HG02623 (cell line): ENCODE data around the gene SRPRB.
"Not testable (repeated sequence)": the region's sequence is repeated elsewhere in the genome, so short reads cannot be mapped to it uniquely, and the experiment has no call there.

Experiments
- ATAC-seq: cut with Tn5 transposase; IDR thresholded peaks from one replicate; pipeline ENCODE4 v1.9.1; 2021; ENCODE audit warnings: moderate library complexity; ENCODE audit not compliant: unreplicated experiment

Gene SRPRB

GRCh38 chr3:133777807-133778568 is 27.6 kb upstream of the SRPRB start:
- no peak for ATAC-seq

- no peak for ATAC-seq
These were observed 25.9 kb upstream of the SRPRB start for GRCh38 chr3:133779626-133780203.

GRCh38 chr3:133780756-133781155 is 24.9 kb upstream of the SRPRB start:
- ATAC-seq = not testable (repeated sequence)

DNA sequence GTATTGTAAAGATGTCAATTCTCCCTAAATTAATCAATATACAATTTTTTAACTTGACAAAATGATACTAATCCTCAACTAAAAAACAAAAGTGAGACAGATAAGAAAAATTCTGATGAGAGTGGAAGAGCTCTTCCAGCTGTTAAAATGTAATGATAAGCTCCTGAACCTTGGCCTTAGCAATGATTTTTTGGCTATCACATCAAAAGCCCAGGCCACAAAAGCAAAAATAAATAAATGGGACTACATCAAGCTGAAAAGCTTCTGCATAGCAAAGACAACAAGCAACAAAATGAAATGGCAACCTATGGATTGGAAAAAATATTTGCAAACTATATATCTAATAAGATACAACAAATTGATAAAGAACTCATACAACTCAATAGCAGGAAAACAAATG is 24.0 kb upstream of the SRPRB start:
- ATAC-seq = no peak

DNA sequence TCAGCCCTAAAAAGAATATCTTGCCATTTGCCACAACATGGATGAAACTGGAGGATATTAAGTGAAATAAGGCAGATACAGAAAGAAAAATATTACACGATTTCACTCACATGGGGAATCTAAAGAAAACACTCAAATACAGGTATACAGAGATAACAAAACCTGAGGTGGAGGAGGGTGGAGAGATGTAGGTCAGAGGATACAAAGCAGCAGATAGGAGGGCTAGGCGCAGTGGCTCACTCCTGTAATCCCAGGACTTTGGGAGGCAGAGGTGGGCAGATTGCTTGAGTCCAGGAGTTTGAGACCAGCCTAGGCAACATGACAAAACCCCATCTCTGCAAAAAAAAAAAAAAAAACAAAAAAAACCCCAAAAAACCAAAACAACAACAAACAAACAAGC is 23.2 kb upstream of the SRPRB start:
- ATAC-seq = no peak

GRCh38 chr3:133783762-133784161 is 21.9 kb upstream of the SRPRB start:
- ATAC-seq = no peak

DNA sequence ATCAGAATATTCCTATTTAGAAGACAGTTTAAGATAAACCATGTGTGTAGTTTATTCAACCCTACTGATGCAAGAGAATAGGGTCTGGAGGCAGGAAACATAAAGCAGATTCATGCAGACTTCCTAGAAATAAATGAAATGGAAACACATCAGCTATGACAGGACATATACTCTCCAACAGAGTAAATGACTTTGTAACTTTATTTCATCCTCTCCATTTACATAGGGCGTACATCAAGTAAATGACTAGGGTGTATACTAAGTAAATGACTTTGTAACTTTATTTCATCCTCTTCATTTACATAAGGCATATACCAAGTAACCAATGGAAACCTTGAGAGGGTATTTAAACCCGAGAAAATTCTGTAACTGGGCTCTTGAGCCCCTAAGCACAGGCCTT is 17.6 kb upstream of the SRPRB start:
- no peak for ATAC-seq

- no peak for ATAC-seq
These were observed 13.3 kb upstream of the SRPRB start for GRCh38 chr3:133792171-133792763.

- ATAC-seq = no peak
These were observed 8.1 kb upstream of the SRPRB start for GRCh38 chr3:133797396-133798105.

- no peak for ATAC-seq
These were observed 5.6 kb upstream of the SRPRB start for GRCh38 chr3:133799794-133800585.

GRCh38 chr3:133803469-133803868 is 2.1 kb upstream of the SRPRB start:
- no peak for ATAC-seq

- no peak for ATAC-seq
These were observed 719 bp upstream of the SRPRB start for GRCh38 chr3:133804896-133805295.

DNA sequence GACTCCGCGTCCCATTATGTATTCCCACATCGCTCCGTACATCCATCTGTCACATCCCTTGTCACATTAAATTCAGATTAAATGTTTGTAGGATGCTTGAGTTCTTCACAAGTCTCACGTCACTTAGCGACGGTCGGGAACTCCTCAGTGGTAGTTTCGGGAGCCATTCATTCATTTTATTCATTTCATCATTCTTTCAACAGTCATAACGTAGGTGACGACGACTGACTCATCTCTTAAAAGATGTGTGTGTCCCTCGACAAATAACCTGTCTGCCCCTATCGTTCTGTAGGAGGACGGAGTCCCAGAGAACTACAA is 272 bp upstream of the SRPRB start:
- no peak for ATAC-seq

GRCh38 chr3:133812872-133813271 is 7.3 kb downstream of the SRPRB start:
- no peak for ATAC-seq

GRCh38 chr3:133815386-133815785 is 9.8 kb downstream of the SRPRB start:
- ATAC-seq = no peak

GRCh38 chr3:133820129-133820528 is 14.5 kb downstream of the SRPRB start:
- ATAC-seq = no peak

DNA sequence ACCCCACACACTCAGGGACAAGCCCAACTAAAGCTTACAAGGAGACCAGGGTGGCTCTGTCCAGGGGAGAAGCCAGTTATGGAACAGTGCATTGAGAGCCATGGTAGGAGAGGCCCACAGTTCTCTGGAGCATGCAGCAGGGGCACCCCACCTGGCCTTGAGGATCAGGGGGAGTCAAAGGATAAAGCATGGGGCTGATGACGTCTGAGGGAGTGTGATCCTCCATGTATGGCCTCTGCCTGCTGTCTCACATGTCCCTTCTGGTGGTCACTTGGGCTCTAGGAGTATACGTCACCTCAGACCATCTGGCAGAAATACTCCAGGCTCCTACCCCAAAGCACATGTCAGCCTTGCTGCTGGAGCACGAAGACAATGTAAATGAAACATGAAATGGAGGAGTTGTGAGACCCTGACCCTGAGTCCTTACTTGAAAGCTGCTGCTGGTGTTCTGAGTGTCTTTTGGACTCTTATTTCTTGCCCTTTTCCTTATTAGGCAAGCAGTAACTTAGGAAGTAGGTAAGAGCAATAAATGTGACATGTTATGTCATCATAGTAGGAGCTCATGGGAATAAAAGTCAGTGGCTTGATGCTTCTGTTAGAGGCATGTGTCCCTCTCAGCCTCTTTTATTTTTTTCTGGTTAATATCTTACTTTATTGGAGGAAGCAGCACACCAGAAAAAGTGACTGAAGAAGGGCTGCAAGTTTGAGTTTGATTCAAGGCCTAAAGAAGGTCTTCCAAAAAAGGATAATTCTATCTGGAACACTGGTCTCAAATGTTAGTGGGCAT is 15.5 kb downstream of the SRPRB start:
- no peak for ATAC-seq

DNA sequence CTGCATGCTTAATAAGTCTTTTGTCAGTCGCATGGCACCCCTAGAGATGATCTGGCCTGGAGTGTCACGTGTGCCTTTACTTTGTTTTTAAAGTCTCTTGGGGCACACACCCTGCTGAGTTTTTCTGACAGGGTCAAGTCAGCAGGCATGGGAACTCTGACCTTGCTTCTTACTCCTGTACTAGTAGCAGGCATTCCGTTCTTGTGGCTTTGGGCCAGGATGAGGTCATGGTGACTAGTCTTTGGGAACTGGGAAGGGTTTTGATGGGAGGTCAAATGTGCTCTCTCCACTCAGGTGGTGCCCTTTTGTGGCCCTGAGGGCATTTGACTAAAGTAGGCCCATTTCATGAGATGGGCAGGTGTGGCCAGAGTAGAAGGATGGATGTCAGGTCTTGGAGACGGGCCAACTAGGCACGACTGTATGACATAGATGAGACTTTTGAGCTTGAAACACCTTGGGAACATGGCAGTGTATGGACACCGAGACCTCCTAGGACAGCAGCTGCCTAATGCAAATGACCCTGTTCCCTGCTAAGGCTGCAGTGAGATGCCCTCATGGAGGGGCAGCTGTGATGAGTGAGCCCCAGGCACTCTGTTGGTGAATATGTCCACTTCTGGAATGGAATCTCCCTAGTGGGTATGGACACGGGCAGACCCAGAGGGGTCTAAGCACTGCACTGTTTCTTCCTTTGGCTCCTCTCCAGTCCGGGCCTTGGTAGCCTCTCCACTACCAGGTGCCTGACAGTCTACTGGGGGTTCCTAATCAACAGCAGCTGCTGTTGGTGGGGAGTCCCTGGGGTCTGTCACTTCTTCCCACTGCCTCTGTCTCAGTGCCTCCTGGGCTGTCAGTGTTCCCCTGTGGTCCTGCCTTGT is 16.4 kb downstream of the SRPRB start:
- ATAC-seq = no peak

DNA sequence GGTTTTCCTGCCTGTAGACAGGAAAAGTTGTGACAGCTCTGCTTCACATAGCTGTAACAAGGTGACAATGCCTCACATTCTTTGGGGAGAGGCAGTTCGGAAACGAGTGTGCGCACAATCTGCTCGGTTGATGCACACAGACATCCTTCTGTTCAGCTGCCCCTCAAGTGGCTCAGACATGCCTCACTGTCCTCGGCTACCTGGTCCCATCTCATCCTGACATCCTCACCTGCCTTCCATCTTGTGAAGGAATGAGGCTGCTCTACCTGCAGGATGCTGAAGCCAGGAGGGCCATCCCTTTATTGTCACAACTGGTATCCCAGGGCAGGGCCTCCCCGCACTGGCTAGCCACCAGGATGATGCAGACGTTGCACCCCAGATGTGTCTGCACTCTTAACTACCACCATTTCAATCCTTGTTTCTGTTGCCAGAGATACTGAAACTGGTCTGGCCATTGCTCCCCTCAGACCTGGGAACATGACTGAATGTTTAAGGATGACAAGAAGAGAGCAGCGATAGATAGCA is 19.4 kb downstream of the SRPRB start:
- ATAC-seq = no peak
